NCI-H526 (cell line): ENCODE data around the gene FAM120B.
"Not testable (repeated sequence)": the region's sequence is repeated elsewhere in the genome, so short reads cannot be mapped to it uniquely, and the experiment has no call there.

ENCODE experiments used
- DNase-seq, 2 experiments: peaks; one replicate each; lab custom pipeline; 2025; lab: John Stamatoyannopoulos, UW

The FAM120B gene

DNA sequence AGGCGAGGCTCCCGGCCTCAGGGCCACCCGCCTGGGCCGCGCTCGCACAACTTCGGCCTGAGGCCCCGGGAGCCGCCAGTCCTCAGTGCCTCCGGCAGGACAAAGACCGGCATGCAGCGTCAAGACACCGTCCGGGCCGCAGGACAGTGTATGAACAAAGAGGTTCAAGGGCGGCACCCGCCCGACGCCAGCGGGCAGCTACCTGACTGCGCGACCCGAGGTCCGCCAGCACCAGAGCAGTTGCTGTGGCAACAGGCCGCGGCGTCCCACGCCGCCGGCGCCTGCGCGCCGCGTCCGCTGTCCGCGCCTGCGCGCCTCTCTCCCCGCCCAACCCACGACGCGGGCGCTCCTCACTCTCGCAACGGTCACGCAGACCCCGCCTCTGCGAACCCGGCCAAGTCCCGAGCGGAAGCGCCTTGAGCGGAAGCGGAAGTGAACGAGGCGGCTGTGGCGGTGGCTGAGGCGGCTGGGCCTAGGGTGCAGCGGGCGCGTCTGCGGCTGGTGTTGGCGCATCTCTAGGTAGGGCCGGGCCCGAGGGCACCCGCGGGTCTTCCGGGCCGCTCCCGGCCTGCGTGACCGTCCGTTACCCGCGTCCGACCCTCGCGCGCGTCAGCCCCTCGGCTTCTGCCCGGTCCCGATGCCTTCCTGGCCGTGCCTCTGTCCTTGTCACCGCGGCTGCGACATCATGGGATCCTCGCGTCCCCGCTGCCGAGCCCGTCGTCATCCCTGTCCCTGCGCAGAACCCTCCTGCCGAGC lies at the start of gene FAM120B:
TSS of gene FAM120B (plus strand) at position 435 of the 756 bp plus-strand sequence. CDS start 10,633 bp downstream, outside the sequence.
- peak; percentile 87 to 98 for DNase-seq

GRCh38 chr6:170257376-170257775 lies 49.2 kb upstream of the FAM120B start:
- DNase-seq = no peak

DNA sequence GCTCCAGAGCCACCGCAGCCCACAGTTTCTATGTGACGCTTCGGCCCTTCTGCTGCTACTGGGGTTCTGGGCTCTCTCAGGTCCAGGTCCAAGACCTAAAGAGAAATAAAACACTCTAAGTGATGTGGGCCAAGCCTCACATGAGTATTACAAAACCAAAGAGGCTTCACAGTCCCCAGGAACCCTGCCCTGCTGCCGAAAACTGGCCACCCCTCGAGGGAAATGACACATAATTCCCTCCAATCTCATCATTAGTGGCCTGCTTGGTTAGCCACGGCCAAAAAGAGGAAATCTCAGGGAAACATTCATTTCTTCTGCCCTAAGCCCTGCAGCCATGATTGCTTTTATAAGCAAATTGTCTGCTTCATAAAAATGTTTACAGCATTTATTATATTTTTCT lies 48.2 kb upstream of the FAM120B start:
- no peak for DNase-seq

GRCh38 chr6:170259278-170259677 lies 47.3 kb upstream of the FAM120B start:
- DNase-seq = no peak

GRCh38 chr6:170260686-170261085 lies 45.9 kb upstream of the FAM120B start:
- DNase-seq = peak in 1 of 2 experiments; percentile 48

DNA sequence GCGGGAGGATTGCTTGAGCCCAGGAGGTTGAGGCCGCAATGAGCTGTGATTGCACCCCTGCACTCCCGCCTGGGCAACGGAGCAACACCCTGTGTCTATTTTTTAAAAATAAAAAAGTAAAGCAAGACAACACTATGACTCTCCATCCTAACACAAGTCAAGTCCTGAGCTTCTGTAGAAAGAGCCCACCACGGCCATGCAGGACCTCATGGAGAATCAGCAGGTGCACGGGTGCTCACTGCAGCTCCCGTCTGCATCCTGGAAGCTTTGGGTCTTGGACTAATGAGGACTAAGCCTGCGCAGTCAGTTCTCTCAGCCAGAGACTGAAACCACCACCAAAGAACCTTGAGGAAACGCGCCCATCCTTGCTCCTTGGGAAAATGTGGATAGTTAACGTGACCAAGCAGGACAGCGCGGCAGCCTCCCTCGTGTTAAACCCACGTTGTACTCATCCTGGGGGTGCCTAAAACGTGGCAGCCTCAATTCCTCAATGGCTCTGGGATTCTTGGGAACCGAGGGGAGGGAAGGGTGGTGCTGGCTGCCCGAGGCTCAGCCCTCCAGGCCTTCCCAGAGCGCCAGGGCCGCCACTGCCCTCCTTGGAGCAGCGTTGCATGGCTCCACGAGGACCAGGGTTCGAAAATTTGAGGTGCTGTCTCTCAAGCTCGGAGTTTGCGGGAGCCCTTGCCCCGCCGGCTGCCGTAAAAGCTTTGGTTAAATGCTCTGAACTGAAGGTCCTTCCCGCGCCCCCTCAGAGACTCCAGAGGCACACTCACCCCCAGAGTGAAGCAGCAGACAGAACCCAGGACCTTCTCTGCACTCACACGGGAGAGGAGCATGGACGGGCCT lies 44.7 kb upstream of the FAM120B start:
- no peak for DNase-seq

- no peak for DNase-seq
Measured at GRCh38 chr6:170262489-170263088, 44.0 kb upstream of the FAM120B start.

DNA sequence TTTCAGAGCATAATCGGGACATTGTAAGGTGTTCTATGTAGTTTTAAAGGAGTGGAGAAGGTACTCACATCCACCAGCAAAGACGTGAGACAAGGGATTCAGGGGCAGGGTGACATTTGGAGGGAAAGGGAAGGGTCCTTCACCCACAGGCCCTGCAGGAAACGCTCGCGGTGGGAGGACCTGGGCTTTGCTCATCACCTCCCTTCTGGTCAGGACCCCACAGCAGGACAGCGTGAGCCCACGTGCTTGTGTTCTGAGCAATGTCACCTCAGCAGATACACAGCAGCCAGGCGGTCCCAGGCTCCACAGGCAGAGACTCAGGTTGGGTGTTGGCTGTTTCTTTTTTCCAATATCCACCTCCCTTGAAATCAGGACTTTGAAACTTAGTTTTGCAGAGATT lies 43.1 kb upstream of the FAM120B start:
- DNase-seq = no peak

- no peak for DNase-seq
Measured at GRCh38 chr6:170264086-170264485, 42.5 kb upstream of the FAM120B start.

DNA sequence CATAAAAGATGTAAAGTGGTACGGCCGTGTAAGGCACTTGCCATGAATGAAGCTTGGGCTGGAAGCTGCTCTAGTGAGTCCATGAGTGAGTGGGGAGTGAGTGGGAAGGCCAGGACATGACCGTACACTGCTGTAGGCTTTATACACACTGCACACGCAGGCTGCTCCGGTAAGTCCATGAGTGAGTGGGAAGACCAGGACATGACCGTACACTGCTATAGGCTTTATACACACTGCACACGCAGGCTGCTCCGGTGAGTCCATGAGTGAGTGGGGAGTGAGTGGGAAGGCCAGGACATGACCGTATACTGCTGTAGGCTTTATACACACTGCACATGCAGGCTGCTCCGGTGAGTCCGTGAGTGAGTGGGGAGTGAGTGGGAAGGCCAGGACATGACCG lies 41.9 kb upstream of the FAM120B start:
- DNase-seq = not testable (repeated sequence)

DNA sequence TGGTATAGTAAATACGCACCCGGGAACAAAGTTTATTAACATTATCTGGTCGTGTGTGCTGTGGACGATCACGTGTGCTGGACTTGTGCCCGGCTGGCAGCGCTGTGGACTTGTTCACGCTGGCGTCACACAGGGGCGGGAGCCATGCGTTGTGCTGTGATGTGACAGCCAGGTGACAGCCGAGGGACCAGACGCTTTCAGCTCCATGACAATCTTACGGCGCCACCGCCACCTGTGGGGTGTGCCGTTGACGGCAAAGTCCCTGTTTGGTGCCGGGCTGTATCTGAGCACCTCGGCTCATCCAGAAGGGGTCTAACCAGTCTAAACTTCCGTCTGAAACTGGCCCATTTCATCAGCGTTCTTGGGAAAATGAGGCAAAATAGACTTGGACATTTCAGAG lies 40.9 kb upstream of the FAM120B start:
- peak in 1 of 2 experiments; percentile 34 for DNase-seq

GRCh38 chr6:170266061-170266825 lies 40.3 kb upstream of the FAM120B start:
- DNase-seq = peak; percentile 27 to 47

DNA sequence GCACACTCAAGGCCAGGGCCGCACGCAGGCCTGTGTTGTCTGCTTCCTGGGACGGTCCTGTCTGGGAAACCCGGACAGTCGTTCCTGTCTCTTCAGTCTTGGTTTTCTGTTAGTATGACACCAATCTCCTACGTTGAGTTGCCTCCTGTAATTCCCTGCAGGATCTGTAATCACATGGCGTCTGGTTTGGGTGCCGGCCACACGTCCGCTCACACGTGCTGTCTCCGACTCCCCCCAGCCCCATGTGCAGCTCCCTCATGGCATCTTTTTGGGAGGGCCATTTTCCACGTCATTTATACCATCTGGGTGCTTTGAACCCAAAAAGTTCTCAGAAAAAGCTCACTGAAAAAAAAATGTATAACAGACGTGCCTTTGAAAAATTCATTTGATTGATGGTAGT lies 38.9 kb upstream of the FAM120B start:
- no peak for DNase-seq

DNA sequence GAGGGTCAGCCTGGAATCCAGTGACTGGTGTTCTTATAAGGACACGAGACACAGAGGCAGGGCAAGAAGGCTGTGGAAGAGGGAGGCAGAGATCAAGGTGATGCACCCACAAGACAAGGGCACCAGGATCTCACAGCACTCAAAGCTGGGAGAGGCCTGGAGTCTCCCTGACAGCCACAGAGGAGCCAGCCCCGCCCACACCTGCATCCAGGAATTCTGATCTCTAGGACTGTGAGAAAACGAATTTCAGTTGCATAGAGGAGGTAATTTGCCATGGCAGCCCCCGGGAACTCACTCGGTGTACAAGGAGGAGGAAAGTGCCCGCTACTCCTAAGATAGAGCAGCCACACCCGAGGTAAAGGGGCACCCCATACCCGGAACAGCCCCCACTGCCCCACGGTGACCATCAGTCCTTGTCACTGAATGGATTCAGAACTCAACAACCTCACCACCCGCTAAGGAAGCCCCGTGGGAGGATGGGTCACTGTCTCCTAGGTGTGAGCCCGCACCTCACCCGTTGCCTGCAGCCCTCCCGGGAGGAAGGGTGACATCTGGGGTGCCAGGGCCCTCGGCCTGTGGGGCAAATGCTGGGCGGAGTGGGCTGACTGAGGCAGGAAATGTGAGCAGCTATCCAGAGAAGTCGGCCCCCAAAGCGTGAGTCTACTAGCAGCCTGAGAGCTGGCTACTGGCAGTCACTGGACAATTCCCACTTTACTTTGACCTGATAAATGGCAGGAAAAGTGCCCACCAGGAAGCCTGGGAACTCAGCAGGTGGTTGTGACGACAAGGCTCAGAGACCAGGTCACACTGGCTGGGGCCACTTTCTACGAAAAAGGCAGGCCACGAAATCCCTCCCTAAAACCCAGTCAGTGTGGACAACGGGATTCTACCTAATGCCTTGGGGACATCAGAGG lies 38.1 kb upstream of the FAM120B start:
- DNase-seq = peak; percentile 15 to 77

- DNase-seq = peak; percentile 90 to 91
Measured at GRCh38 chr6:170269151-170269845, 37.3 kb upstream of the FAM120B start.

GRCh38 chr6:170269846-170270541 lies 36.6 kb upstream of the FAM120B start:
- DNase-seq = peak; percentile 58 to 73

DNA sequence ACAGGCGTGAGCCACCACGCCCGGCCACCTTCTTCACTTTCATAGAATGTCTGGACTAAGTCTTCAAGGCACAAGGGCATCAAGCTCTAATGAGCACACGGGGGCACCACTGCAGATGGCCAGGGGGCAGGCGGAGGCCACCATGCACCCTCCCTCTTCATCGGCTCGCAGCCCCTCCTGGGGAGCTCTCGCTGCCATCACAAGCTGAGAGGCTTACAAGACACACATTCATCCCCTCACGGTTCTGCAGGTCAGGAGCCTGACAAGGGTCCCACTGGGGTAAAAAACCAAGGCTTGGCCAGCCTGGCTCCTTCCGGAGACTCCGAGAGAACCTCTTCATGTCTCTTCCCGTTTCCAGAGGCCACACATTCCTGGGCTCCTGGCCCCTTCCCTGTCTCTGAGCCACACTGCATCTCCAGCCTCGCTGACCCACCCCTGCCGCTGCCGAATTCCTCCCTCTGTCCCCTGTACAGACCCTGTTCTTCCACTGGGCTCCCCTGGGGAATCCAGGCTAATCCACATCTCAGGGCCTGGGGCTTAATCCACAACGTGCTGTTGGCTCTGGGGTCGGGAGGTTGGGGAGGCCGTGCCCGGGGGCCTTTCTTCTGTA lies 35.5 kb upstream of the FAM120B start:
- DNase-seq = no peak

DNA sequence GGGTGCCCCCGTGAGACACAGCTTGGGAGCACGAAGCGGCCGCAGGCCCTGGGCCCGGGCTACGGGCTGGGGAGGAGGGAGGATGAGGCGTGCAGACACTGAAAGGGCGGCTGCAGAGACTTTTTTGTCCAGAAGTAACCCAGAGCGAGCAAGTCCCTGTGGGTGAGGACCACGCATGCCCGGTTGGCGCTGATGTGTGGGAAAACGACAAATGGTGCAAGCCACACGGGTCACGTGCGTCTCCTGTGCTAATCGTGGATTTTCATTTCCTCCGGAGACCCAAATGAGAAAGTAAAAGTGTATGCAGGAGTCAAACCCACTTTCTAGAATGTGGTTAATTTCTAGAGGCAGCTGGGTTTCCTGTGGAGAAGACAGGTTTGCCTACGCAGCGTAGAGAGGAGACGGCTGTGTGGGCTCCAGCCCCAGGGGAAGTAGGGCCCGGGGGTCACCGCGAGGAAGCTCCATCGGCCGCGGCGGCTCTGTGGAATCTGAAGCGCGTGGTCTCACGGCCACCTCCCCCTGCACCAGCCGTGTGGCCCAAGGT lies 34.7 kb upstream of the FAM120B start:
- no peak for DNase-seq
